IPS DF 6.9 (cell line): ENCODE measurements around the gene KDM5B.

Experiments
- DNase-seq: peaks from one replicate; pipeline ENCODE4 v3.0.0-alpha.2; 2013; ENCODE audit warnings: low read depth, low spot score
- H3K27ac ChIP-seq: one replicate; pipeline ENCODE4 v1.5.1; 2013; ENCODE audit warnings: low read length, control low read depth
- H3K27me3 ChIP-seq: 2 replicates; pipeline ENCODE4 v1.6.1; 2013; ENCODE audit warnings: mild to moderate bottlenecking, low read length; ENCODE audit not compliant: control insufficient read depth, insufficient read depth
- H3K36me3 ChIP-seq: 2 replicates; pipeline ENCODE4 v1.6.1; 2013; ENCODE audit warnings: low read length; ENCODE audit not compliant: control insufficient read depth, insufficient read depth
- H3K4me1 ChIP-seq: 2 replicates; pipeline ENCODE4 v1.6.1; 2013; ENCODE audit warnings: low read length; ENCODE audit not compliant: control insufficient read depth, insufficient read depth
- H3K4me3 ChIP-seq: 2 replicates; pipeline ENCODE4 v1.5.1; 2013; ENCODE audit warnings: mild to moderate bottlenecking, low read length
- H3K9me3 ChIP-seq: 2 replicates; pipeline ENCODE4 v1.6.1; 2013; ENCODE audit warnings: low read length, inconsistent platforms; ENCODE audit not compliant: control insufficient read depth, insufficient read depth
- WGBS: extraction: QIAGEN DNeasy Blood & Tissue Kit; methylation state at CpG from one replicate; pipeline ENCODE4 v1.1.7; 2013; ENCODE audit warnings: mixed read lengths, missing lambda C conversion rate; ENCODE audit not compliant: insufficient read length, insufficient coverage; 5-methylcytosine and 5-hydroxymethylcytosine counted together

Gene KDM5B

GRCh38 chr1:202791077-202791747 is 17.0 kb downstream of the KDM5B start:
- WGBS, result 100% methylated on average over 3 of the region's 4 CpGs
- H3K4me1 ChIP-seq, result peaks cover 2% of the 10 kb centered on the region; the same call in 1 of the 2 replicates
- no peaks in the 10 kb centered on the region for H3K9me3 ChIP-seq
- H3K27me3 ChIP-seq, result no peaks in the 10 kb centered on the region
- no peak for DNase-seq
- no peaks in the 10 kb centered on the region; the same call in 1 of the 2 replicates for H3K36me3 ChIP-seq
- H3K27ac ChIP-seq, result no peak overlapping the region
- no peak overlapping the region for H3K4me3 ChIP-seq

DNA sequence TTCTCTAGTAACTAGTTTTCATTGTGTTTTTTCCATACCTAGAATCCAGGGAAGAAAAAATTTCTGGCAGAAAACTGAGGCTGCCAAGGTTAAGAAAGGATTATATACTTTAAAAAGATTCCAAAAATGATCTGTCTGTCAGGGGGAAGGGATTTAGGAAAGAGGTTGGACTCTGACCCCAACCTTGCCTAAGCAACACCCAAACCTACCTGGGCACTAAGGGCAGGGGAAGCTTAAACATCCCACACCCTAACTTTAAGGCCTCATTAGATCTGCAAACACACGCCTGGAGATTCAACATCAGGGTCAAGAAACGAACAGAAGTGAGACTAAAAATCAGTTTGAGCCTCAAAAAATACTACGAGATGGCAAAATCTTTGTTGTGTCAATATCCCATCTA is 19.4 kb downstream of the KDM5B start:
- Histone ChIP-seq H3K4me3 (no peak overlapping the region), H3K36me3 (no peaks in the 10 kb centered on the region; the same call in 1 of the 2 replicates), H3K4me1 (peaks cover 1% of the 10 kb centered on the region; the same call in 1 of the 2 replicates), H3K27ac (no peak overlapping the region), H3K9me3 (no peaks in the 10 kb centered on the region), H3K27me3 (no peaks in the 10 kb centered on the region)
- WGBS, result no CpG with 5 or more reads among the region's 3 CpGs
- DNase-seq, result no peak

DNA sequence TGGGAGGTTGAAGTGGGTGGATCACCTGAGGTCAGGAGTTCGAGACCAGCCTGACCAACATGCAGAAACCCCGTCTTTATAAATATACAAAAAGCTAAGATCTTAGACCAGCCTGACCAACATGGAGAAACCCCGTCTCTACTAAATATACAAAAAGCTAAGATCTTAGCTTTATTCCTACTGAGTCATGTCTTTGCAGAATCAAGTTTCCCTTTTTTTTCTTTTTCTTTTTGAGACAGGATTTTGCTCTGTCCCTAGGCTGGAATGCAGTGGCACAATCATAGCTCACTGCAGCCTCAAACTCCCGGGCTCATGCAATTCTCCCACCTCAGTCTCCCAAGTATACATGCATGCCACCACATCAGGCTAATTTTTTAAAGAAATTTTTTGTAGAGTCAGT is 21.4 kb downstream of the KDM5B start:
- DNase-seq, result no peak
- no peak overlapping the region for H3K27ac ChIP-seq
- no peaks in the 10 kb centered on the region for H3K9me3 ChIP-seq
- peaks cover 1% of the 10 kb centered on the region; the same call in 1 of the 2 replicates for H3K4me1 ChIP-seq
- no peaks in the 10 kb centered on the region; the same call in 1 of the 2 replicates for H3K36me3 ChIP-seq
- H3K4me3 ChIP-seq, result no peak overlapping the region
- no CpG with 5 or more reads among the region's 4 CpGs for WGBS
- H3K27me3 ChIP-seq, result no peaks in the 10 kb centered on the region

DNA sequence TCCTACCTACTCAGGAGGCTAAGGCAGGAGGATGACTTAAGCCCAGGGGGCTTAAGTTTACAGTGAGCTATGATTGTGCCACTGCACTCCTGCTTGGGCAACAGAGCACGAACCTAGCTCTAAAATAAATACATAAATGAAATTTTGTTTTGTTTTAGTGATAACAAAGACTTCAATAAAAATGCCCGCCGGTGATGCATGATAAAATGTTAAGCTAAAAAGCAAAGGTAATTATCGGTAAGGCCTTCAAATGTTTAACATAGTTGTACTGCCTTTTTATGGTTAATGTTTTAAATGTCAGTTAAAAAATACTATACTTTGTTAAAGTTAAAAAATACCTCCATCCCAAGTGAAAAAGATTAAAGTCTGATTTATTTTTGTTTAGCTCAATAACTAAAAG is 27.0 kb downstream of the KDM5B start:
- H3K9me3 ChIP-seq, result no peaks in the 10 kb centered on the region
- WGBS, result no CpG with 5 or more reads among the region's 4 CpGs

DNA sequence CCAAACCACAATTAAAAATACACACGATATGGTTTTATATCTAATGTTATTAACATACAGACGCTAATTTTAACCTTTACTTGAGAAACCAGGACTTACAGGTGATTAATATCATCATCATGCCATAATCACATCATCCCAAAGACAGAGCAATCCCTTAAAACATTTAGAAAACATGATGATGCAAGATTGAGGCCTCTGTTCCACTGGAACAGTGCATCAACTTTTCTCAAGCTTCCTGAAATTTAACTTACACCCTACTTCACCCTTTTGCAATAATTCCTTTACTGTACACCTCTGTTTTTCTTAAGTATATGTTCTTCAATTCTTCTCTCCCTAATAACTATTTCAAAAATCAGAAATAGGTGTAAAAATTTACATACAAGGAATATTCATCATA is 38.1 kb downstream of the KDM5B start:
- Histone ChIP-seq H3K27me3 (no peaks in the 10 kb centered on the region), H3K4me3 (no peak overlapping the region), H3K36me3 (peaks cover 22% of the 10 kb centered on the region; the same call in 1 of the 2 replicates), H3K27ac (no peak overlapping the region), H3K9me3 (no peaks in the 10 kb centered on the region), H3K4me1 (no peaks in the 10 kb centered on the region)
- no CpG with 5 or more reads among the region's 2 CpGs for WGBS
- no peak for DNase-seq

More for the DNA sequence above, 27.0 kb downstream of the KDM5B start:
- H3K4me3 ChIP-seq, result no peak overlapping the region
- H3K27ac ChIP-seq, result no peak overlapping the region
- no peak for DNase-seq
- 0 out of 2 replicates have a peak, but pooled peaks cover 2% of the 10 kb centered on the region for H3K36me3 ChIP-seq
- no peaks in the 10 kb centered on the region for H3K27me3 ChIP-seq
- no peaks in the 10 kb centered on the region for H3K4me1 ChIP-seq

DNA sequence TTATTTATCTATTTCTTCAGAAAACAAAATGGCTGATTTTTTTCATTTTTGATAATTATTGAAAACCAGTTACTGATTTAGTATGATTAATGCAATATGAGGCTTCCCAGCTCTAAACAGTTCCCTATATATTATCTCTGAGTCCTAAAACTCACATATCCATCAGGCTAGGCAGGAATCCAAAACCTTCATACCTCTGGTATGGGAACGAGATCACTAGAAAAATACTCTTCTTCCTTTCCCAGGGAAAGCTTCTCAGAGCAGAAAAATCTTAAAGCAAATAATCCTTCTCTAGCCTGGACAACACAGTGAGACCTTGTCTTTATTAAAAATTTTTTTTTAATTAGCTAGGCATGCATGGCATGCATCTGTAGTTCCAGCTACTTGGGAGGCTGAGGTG is 42.5 kb downstream of the KDM5B start:
- Histone ChIP-seq H3K27ac (no peak overlapping the region), H3K27me3 (no peaks in the 10 kb centered on the region), H3K9me3 (no peaks in the 10 kb centered on the region), H3K4me3 (no peak overlapping the region), H3K4me1 (no peaks in the 10 kb centered on the region), H3K36me3 (peaks cover 20% of the 10 kb centered on the region; the same call in 1 of the 2 replicates)
- WGBS, result no CpG with 5 or more reads among the region's 1 CpG
- no peak for DNase-seq

GRCh38 chr1:202762019-202762418 is 46.2 kb downstream of the KDM5B start:
- DNase-seq, result no peak
- Histone ChIP-seq H3K9me3 (no peaks in the 10 kb centered on the region), H3K4me1 (no peaks in the 10 kb centered on the region), H3K27ac (no peak overlapping the region), H3K4me3 (no peak overlapping the region), H3K36me3 (peaks cover 23% of the 10 kb centered on the region; the same call in 1 of the 2 replicates), H3K27me3 (no peaks in the 10 kb centered on the region)
- WGBS, result no CpG with 5 or more reads among the region's 2 CpGs

- Histone ChIP-seq H3K36me3 (peaks cover 22% of the 10 kb centered on the region; the same call in 1 of the 2 replicates), H3K27me3 (no peaks in the 10 kb centered on the region), H3K9me3 (no peaks in the 10 kb centered on the region), H3K4me3 (no peak overlapping the region), H3K4me1 (no peaks in the 10 kb centered on the region), H3K27ac (no peak overlapping the region)
- WGBS, result no CpG with 5 or more reads among the region's 1 CpG
- DNase-seq, result no peak
These were observed 47.6 kb downstream of the KDM5B start for GRCh38 chr1:202760589-202760988.

DNA sequence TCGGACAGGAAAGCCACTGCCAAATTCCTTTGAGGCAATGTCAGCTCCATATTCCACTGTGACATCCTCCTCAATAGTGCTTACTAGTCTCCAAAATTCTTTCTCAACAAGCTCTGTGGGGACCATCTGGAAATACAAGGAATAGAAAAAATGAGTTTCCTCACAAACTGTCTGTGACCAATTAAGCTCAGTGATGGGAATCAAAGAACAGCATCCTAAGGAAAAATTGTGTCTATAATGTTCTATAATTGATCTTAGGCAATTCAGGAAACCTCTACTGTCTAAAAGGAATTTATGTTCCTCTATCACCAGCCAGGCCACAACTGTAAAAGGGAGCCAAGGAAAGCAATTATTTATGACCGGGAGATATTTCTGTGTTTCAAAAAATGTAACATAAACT is 51.8 kb downstream of the KDM5B start:
- H3K27me3 ChIP-seq, result no peaks in the 10 kb centered on the region
- no peak for DNase-seq
- peaks cover 28% of the 10 kb centered on the region; the same call in 1 of the 2 replicates for H3K36me3 ChIP-seq
- H3K27ac ChIP-seq, result no peak overlapping the region
- H3K4me1 ChIP-seq, result no peaks in the 10 kb centered on the region
- WGBS, result no CpG with 5 or more reads among the region's 2 CpGs
- no peaks in the 10 kb centered on the region for H3K9me3 ChIP-seq
- H3K4me3 ChIP-seq, result no peak overlapping the region

DNA sequence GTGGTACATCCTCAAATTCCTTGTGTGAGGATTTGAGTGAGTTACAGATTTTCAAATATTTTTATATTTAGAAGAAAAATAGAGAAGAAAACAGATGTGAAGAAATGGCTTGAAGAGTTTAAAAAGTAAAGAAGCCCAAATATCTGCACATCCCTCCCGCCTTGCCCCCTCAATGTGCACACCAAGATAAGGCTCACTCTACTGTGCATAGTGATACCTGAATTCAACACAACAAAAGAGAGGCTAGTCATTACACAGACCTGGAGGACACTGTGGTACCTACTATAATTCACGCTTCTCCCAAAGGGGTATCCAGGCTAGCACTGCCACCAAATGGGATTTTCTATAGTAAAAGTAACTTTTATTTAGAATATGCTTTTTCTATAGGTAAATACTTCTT is 53.9 kb downstream of the KDM5B start:
- Histone ChIP-seq H3K4me1 (no peaks in the 10 kb centered on the region), H3K27ac (no peak overlapping the region), H3K27me3 (no peaks in the 10 kb centered on the region), H3K4me3 (no peak overlapping the region), H3K36me3 (peaks cover 32% of the 10 kb centered on the region; the same call in 1 of the 2 replicates), H3K9me3 (no peaks in the 10 kb centered on the region)
- DNase-seq, result no peak
- WGBS, result no CpG with 5 or more reads among the region's 2 CpGs

GRCh38 chr1:202752774-202753173 is 55.4 kb downstream of the KDM5B start:
- Histone ChIP-seq H3K36me3 (peaks cover 35% of the 10 kb centered on the region; the same call in 1 of the 2 replicates), H3K4me1 (no peaks in the 10 kb centered on the region), H3K4me3 (no peak overlapping the region), H3K9me3 (no peaks in the 10 kb centered on the region), H3K27me3 (no peaks in the 10 kb centered on the region), H3K27ac (no peak overlapping the region)
- WGBS, result no CpG with 5 or more reads among the region's 3 CpGs
- no peak for DNase-seq
